Skeletal muscle cell (primary cell): Measurements from ENCODE around the gene BID.

ENCODE experiments used
- DNase-seq: peaks from one replicate; pipeline ENCODE4 v3.0.0-alpha.2; 2010; ENCODE audit warnings: low read depth
- H3K4me3 ChIP-seq: 2 replicates; pipeline ENCODE4 v1.5.1; 2011; ENCODE audit warnings: low read depth, mild to moderate bottlenecking, control low read depth, low read length, moderate library complexity

Gene BID

GRCh38 chr22:17804331-17805080, 30.2 kb upstream of the BID start:
- DNase-seq: no peak
- no peak overlapping the region for H3K4me3 ChIP-seq

GRCh38 chr22:17803609-17804270, 29.5 kb upstream of the BID start:
- DNase-seq: no peak
- no peak overlapping the region for H3K4me3 ChIP-seq

- H3K4me3 ChIP-seq: no peak overlapping the region
- DNase-seq: no peak
These were observed 28.6 kb upstream of the BID start for GRCh38 chr22:17802822-17803221.

GRCh38 chr22:17802411-17802810, 28.1 kb upstream of the BID start:
- no peak overlapping the region for H3K4me3 ChIP-seq
- no peak for DNase-seq

GRCh38 chr22:17797721-17798559, 23.7 kb upstream of the BID start:
- H3K4me3 ChIP-seq: no peak overlapping the region
- no peak for DNase-seq

- no peak for DNase-seq
- H3K4me3 ChIP-seq: no peak overlapping the region
These were observed 22.4 kb upstream of the BID start for GRCh38 chr22:17796695-17797094.

GRCh38 chr22:17795661-17796548, 21.6 kb upstream of the BID start:
- no peak for DNase-seq
- H3K4me3 ChIP-seq: no peak overlapping the region

- no peak overlapping the region for H3K4me3 ChIP-seq
- DNase-seq: no peak
These were observed 20.7 kb upstream of the BID start for GRCh38 chr22:17794726-17795542.

GRCh38 chr22:17792854-17793434, 18.7 kb upstream of the BID start:
- no peak for DNase-seq

GRCh38 chr22:17792299-17792698, 18.0 kb upstream of the BID start:
- DNase-seq: no peak

More at GRCh38 chr22:17792854-17793434, 18.7 kb upstream of the BID start:
- no peak overlapping the region for H3K4me3 ChIP-seq

GRCh38 chr22:17791196-17791595, 16.9 kb upstream of the BID start:
- DNase-seq: no peak
- no peak overlapping the region for H3K4me3 ChIP-seq

More at GRCh38 chr22:17792299-17792698, 18.0 kb upstream of the BID start:
- no peak overlapping the region for H3K4me3 ChIP-seq

- H3K4me3 ChIP-seq: no peak overlapping the region
- no peak for DNase-seq
These were observed 15.3 kb upstream of the BID start for GRCh38 chr22:17789379-17790200.

- no peak for DNase-seq
- no peak overlapping the region for H3K4me3 ChIP-seq
These were observed 14.5 kb upstream of the BID start for GRCh38 chr22:17788528-17789378.

GRCh38 chr22:17787716-17788330, 13.6 kb upstream of the BID start:
- H3K4me3 ChIP-seq: no peak overlapping the region
- no peak for DNase-seq

- no peak for DNase-seq
- no peak overlapping the region for H3K4me3 ChIP-seq
These were observed 13.0 kb upstream of the BID start for GRCh38 chr22:17787241-17787640.
